ENCODE measurements around the gene SEC11A.
"Not testable (repeated sequence)": the region's sequence is repeated elsewhere in the genome, so short reads cannot be mapped to it uniquely, and the experiment has no call there.

Gene SEC11A

GRCh38 chr15:84736375-84736774 is 20.4 kb upstream of the SEC11A start:
- DNase-seq = peak; percentile 32

- not testable (repeated sequence) for DNase-seq
Observed at GRCh38 chr15:84735480-84736061, 19.6 kb upstream of the SEC11A start.

- peak; percentile 46 for DNase-seq
Observed at GRCh38 chr15:84734794-84735479, 19.0 kb upstream of the SEC11A start.

GRCh38 chr15:84731774-84732173 is 15.8 kb upstream of the SEC11A start:
- DNase-seq = no peak

- no peak for DNase-seq
Observed at GRCh38 chr15:84727429-84727828, 11.5 kb upstream of the SEC11A start.

- no peak for DNase-seq
Observed at GRCh38 chr15:84725001-84725491, 9.1 kb upstream of the SEC11A start.

- DNase-seq = no peak
Observed at GRCh38 chr15:84722628-84723027, 6.7 kb upstream of the SEC11A start.

GRCh38 chr15:84721371-84721770 is 5.4 kb upstream of the SEC11A start:
- no peak for DNase-seq

GRCh38 chr15:84715441-84716035 is 401 bp downstream of the SEC11A start:
- DNase-seq = no peak

GRCh38 chr15:84714821-84715220 is 1.1 kb downstream of the SEC11A start:
- no peak for DNase-seq

- DNase-seq = no peak
Observed at GRCh38 chr15:84714372-84714771, 1.6 kb downstream of the SEC11A start.

GRCh38 chr15:84703808-84704207 is 12.1 kb downstream of the SEC11A start:
- no peak for DNase-seq

GRCh38 chr15:84702961-84703482 is 12.9 kb downstream of the SEC11A start:
- DNase-seq = no peak

GRCh38 chr15:84699538-84700191 is 16.3 kb downstream of the SEC11A start:
- DNase-seq = no peak

- no peak for DNase-seq
Observed at GRCh38 chr15:84697236-84697990, 18.5 kb downstream of the SEC11A start.

- no peak for DNase-seq
Observed at GRCh38 chr15:84696757-84697156, 19.2 kb downstream of the SEC11A start.

GRCh38 chr15:84690342-84690741 is 25.6 kb downstream of the SEC11A start:
- DNase-seq = no peak

- DNase-seq = no peak
Observed at GRCh38 chr15:84689858-84690257, 26.1 kb downstream of the SEC11A start.

- not testable (repeated sequence) for DNase-seq
Observed at GRCh38 chr15:84686446-84686845, 29.5 kb downstream of the SEC11A start.

GRCh38 chr15:84685304-84685703 is 30.6 kb downstream of the SEC11A start:
- DNase-seq = no peak

GRCh38 chr15:84684092-84684491 is 31.8 kb downstream of the SEC11A start:
- no peak for DNase-seq

GRCh38 chr15:84681831-84682230 is 34.1 kb downstream of the SEC11A start:
- DNase-seq = peak; percentile 34

- DNase-seq = no peak
Observed at GRCh38 chr15:84671211-84671610, 44.7 kb downstream of the SEC11A start.

All from T-helper 9 cell (primary cell).